AG08396 (cell line): ENCODE results near the gene AGTR2.
"Not testable (repeated sequence)": the region's sequence is repeated elsewhere in the genome, so short reads cannot be mapped to it uniquely, and the experiment has no call there.

Experiments
- DNase-seq: peaks from one replicate; pipeline ENCODE4 v3.0.0; 2012; ENCODE audit warnings: low spot score, mixed read lengths

Gene AGTR2, protein sequence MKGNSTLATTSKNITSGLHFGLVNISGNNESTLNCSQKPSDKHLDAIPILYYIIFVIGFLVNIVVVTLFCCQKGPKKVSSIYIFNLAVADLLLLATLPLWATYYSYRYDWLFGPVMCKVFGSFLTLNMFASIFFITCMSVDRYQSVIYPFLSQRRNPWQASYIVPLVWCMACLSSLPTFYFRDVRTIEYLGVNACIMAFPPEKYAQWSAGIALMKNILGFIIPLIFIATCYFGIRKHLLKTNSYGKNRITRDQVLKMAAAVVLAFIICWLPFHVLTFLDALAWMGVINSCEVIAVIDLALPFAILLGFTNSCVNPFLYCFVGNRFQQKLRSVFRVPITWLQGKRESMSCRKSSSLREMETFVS

GRCh38 chrX:116170511-116170910, at the start of gene AGTR2:
AGTR2 (plus strand) TSS chrX:116170744; CDS start chrX:116172281, 1,537 bp downstream.
- no peak for DNase-seq

- DNase-seq = no peak
Observed at GRCh38 chrX:116135277-116135676, 35.3 kb upstream of the AGTR2 start.

DNA sequence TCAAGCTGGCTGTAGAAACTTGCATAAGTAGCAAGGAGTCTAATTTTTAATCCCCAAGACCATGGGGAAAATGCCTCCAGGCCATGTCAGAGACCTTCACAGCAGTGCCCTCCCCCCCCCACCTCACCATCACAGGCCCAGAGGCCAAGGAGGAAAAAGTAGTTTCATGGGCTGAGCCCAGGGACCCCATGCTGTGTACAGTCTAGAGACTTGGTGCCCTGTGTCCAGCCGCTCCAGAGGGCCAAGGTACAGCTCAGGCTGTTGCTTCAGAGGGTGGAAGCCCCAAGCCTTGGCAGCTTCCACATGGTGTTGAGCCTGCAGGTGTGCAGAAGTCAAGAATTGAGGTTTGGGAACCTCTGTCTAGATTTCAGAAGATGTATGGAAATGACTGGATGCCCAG, 29.3 kb upstream of the AGTR2 start:
- DNase-seq = not testable (repeated sequence)

- DNase-seq = no peak
Observed at GRCh38 chrX:116142976-116143375, 27.6 kb upstream of the AGTR2 start.

DNA sequence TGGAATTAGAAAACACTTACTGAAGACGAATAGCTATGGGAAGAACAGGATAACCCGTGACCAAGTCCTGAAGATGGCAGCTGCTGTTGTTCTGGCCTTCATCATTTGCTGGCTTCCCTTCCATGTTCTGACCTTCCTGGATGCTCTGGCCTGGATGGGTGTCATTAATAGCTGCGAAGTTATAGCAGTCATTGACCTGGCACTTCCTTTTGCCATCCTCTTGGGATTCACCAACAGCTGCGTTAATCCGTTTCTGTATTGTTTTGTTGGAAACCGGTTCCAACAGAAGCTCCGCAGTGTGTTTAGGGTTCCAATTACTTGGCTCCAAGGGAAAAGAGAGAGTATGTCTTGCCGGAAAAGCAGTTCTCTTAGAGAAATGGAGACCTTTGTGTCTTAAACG, 2.4 kb downstream of the AGTR2 start:
- no peak for DNase-seq

- no peak for DNase-seq
Observed at GRCh38 chrX:116181300-116181699, 10.8 kb downstream of the AGTR2 start.

- DNase-seq = no peak
Observed at GRCh38 chrX:116185163-116185562, 14.6 kb downstream of the AGTR2 start.

- no peak for DNase-seq
Observed at GRCh38 chrX:116194649-116195048, 24.1 kb downstream of the AGTR2 start.

DNA sequence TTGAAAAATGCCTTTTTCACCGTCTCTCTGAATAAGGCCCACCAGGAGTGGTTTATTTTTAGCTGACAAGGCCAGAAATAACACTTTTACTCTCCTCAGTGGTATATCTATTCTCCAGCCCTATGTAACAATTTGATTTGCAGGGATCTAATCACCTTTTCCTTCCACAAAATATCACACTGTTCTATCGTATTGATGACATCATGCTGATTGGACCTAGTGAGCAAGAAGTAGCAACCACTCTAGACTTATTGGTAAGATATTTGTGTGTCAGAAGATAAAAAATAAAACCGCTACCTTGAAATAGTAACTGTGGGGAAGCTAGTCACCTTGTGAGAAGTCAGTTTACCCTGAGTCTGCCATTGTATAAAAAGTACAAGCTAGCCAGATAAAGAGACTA, 27.7 kb downstream of the AGTR2 start:
- no peak for DNase-seq

DNA sequence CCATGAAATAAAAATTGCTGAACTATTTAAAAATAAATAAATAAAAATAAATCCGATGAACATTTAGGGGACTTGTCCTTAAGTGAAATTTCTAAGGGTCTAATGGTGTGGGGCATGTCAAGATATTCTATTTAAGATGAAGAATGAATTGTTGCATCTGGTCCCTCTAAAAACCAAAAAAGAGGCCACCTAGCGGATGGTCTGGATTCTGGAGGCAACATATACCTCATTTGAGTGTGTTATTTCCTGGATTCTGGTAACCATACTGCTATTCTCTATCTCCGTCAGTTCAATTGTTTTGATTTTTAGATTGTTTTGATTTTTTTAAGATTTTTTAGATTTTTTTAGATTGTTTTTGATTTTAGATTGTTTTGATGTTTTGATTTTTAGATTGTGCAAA, 28.3 kb downstream of the AGTR2 start:
- no peak for DNase-seq

- peak; percentile 3 for DNase-seq
Observed at GRCh38 chrX:116204932-116205331, 34.4 kb downstream of the AGTR2 start.

DNA sequence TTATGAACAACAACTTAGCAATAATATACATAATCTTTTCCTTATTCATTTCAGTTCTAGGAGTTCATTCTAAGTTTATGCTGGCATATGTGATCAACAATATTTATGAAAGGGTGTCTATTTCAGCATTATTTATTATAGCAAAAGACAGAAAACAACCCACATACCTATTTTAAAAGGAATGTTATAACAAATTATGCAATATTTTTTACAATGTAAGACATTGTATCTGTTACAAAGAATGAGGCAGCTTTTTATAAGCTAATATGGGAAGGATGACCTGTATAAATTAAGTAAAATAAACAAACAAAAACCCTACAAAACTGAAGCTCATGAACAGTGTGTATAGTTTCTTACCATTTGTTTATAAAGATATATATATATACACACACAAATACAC, 42.7 kb downstream of the AGTR2 start:
- no peak for DNase-seq

DNA sequence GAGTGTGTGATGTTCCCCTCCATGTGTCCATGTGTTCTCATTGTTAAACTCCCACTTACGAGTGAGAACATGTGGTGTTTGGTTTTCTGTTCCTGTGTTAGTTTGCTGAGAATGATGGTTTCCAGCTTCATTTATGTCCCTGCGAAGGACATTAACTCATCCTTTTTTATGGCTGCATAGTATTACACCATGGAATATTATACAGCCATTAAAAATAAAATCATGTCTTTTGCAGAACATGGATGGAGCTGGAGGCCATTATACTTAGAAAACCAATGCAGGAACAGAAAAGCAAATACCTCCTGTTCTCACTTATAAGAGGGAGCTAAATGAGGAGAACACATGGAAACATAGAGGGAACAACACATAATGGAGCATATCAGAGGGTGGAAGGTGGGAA, 46.5 kb downstream of the AGTR2 start:
- not testable (repeated sequence) for DNase-seq
